K562 (cell line): ENCODE results near the gene ZNF48. TPM values are rescaled to one million over a fixed set of nuclear protein-coding genes. Genes with fewer than 3 reads are reported as not detected.

Experiments
- NEUROD1 ChIP-seq: fragments of 150-350 bp; IDR thresholded peaks from 2 replicates; pipeline ENCODE4 v1.6.1; 2014; ENCODE audit warnings: borderline replicate concordance, low read length, low read depth; ENCODE audit not compliant: partially characterized antibody
- polyA plus RNA-seq, 8 experiments: library from polyadenylated mRNA; depleted of rRNA in 4 of 8; stranded (reverse) in 5 of 8; unstranded in 3 of 8; fragments of >200 nt; fragmentation: Nextera tagmentation in 2 of 8; fragmentation: Illumina TruSeq in 1 of 8; extraction: Ambion mirVana in 2 of 8; extraction: Trizol in 1 of 8; gene quantifications; 2 replicates each; pipeline versions ENCODE4 v1.2.1 to v1.2.3, GENCODE V29; 2011 to 2014; ENCODE audit warnings: inconsistent platforms in 1 of 8, missing spikeins in 1 of 8
- total RNA-seq, 7 experiments: library from RNA; depleted of rRNA in 6 of 7; stranded (reverse); fragments of >200 nt in 6 of 7; fragmentation: Illumina TruSeq in 2 of 7; extraction: Trizol in 2 of 7; gene quantifications; 2 replicates each; pipeline versions ENCODE4 v1.2.1 to v1.2.3, GENCODE V29; 2011 to 2021; ENCODE audit warnings: low replicate concordance in 1 of 7
- TF ChIP-seq, protein P1 (sequence below): fragments of 200-600 bp; sonication (generic); IDR thresholded peaks from one replicate; pipeline ENCODE4 v1.6.1; 2012; ENCODE audit warnings: mild to moderate bottlenecking, low read depth, low read length, inconsistent platforms
- TF ChIP-seq, protein P2 (sequence below): sonication (generic); formaldehyde crosslinking; IDR thresholded peaks from 2 replicates; pipeline ENCODE4 v1.8.0; 2023; ENCODE audit warnings: mild to moderate bottlenecking, missing genetic modification reagents

The ZNF48 gene
- total and polyA plus RNA-seq, 9 of the 15 experiments (the other 6 are each of a cell fraction or from before 2014, with no cell fraction given) = 0.38 to 11.6 (median 4.7) TPM

DNA sequence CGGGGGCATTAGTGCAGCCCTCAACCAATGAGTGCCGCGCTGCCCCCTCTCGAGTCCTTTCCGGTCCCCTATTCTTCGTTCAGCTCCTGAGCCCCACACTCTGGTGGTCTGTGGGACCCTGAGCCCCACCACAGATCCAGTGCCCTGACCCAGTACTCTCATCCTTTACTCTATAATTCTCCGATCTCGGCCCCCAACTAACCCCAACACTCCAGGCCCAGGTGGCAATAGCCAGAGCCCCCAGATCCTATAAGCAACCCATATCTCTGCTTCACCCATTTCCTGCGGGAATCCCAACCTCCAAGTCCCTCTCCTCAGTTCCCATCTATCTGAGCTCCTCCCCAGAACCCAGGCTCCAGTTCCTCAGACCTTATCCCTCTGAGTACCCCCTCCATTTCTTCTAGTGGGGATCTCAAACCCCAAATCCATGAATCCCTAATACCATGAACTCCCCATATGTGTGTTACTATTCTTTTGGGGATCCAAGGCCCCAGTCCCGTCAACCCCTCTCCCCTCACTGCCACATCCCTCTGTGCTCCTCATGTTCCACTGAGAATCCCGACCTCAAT lies 23.9 kb upstream of the ZNF48 start (continued):
- TF ChIP-seq NEUROD1 = no peak
- TF ChIP-seq, protein P1, sequence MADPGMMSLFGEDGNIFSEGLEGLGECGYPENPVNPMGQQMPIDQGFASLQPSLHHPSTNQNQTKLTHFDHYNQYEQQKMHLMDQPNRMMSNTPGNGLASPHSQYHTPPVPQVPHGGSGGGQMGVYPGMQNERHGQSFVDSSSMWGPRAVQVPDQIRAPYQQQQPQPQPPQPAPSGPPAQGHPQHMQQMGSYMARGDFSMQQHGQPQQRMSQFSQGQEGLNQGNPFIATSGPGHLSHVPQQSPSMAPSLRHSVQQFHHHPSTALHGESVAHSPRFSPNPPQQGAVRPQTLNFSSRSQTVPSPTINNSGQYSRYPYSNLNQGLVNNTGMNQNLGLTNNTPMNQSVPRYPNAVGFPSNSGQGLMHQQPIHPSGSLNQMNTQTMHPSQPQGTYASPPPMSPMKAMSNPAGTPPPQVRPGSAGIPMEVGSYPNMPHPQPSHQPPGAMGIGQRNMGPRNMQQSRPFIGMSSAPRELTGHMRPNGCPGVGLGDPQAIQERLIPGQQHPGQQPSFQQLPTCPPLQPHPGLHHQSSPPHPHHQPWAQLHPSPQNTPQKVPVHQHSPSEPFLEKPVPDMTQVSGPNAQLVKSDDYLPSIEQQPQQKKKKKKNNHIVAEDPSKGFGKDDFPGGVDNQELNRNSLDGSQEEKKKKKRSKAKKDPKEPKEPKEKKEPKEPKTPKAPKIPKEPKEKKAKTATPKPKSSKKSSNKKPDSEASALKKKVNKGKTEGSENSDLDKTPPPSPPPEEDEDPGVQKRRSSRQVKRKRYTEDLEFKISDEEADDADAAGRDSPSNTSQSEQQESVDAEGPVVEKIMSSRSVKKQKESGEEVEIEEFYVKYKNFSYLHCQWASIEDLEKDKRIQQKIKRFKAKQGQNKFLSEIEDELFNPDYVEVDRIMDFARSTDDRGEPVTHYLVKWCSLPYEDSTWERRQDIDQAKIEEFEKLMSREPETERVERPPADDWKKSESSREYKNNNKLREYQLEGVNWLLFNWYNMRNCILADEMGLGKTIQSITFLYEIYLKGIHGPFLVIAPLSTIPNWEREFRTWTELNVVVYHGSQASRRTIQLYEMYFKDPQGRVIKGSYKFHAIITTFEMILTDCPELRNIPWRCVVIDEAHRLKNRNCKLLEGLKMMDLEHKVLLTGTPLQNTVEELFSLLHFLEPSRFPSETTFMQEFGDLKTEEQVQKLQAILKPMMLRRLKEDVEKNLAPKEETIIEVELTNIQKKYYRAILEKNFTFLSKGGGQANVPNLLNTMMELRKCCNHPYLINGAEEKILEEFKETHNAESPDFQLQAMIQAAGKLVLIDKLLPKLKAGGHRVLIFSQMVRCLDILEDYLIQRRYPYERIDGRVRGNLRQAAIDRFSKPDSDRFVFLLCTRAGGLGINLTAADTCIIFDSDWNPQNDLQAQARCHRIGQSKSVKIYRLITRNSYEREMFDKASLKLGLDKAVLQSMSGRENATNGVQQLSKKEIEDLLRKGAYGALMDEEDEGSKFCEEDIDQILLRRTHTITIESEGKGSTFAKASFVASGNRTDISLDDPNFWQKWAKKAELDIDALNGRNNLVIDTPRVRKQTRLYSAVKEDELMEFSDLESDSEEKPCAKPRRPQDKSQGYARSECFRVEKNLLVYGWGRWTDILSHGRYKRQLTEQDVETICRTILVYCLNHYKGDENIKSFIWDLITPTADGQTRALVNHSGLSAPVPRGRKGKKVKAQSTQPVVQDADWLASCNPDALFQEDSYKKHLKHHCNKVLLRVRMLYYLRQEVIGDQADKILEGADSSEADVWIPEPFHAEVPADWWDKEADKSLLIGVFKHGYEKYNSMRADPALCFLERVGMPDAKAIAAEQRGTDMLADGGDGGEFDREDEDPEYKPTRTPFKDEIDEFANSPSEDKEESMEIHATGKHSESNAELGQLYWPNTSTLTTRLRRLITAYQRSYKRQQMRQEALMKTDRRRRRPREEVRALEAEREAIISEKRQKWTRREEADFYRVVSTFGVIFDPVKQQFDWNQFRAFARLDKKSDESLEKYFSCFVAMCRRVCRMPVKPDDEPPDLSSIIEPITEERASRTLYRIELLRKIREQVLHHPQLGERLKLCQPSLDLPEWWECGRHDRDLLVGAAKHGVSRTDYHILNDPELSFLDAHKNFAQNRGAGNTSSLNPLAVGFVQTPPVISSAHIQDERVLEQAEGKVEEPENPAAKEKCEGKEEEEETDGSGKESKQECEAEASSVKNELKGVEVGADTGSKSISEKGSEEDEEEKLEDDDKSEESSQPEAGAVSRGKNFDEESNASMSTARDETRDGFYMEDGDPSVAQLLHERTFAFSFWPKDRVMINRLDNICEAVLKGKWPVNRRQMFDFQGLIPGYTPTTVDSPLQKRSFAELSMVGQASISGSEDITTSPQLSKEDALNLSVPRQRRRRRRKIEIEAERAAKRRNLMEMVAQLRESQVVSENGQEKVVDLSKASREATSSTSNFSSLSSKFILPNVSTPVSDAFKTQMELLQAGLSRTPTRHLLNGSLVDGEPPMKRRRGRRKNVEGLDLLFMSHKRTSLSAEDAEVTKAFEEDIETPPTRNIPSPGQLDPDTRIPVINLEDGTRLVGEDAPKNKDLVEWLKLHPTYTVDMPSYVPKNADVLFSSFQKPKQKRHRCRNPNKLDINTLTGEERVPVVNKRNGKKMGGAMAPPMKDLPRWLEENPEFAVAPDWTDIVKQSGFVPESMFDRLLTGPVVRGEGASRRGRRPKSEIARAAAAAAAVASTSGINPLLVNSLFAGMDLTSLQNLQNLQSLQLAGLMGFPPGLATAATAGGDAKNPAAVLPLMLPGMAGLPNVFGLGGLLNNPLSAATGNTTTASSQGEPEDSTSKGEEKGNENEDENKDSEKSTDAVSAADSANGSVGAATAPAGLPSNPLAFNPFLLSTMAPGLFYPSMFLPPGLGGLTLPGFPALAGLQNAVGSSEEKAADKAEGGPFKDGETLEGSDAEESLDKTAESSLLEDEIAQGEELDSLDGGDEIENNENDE = no peak
- TF ChIP-seq, protein P2, sequence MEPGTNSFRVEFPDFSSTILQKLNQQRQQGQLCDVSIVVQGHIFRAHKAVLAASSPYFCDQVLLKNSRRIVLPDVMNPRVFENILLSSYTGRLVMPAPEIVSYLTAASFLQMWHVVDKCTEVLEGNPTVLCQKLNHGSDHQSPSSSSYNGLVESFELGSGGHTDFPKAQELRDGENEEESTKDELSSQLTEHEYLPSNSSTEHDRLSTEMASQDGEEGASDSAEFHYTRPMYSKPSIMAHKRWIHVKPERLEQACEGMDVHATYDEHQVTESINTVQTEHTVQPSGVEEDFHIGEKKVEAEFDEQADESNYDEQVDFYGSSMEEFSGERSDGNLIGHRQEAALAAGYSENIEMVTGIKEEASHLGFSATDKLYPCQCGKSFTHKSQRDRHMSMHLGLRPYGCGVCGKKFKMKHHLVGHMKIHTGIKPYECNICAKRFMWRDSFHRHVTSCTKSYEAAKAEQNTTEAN (CRISPR knock-in tag) = no peak
